HG02610 (cell line): ENCODE results near the gene AGFG1.
A peak's percentile ranks its signal among the peaks of the same experiment; 100 is the strongest.
"Not testable (repeated sequence)": the region's sequence is repeated elsewhere in the genome, so short reads cannot be mapped to it uniquely, and the experiment has no call there.

Experiments used
- ATAC-seq: cut with Tn5 transposase; IDR thresholded peaks from one replicate; pipeline ENCODE4 v1.9.1; 2021; ENCODE audit warnings: mild to moderate bottlenecking, moderate library complexity; ENCODE audit not compliant: unreplicated experiment

Gene AGFG1

GRCh38 chr2:227598835-227599503 is 127.0 kb downstream of the AGFG1 start, which contains the start of gene SCYGR2:
Gene SCYGR2 (plus strand): TSS chr2:227598893. CDS start chr2:227598893, 0 bp downstream.
- ATAC-seq, result not testable (repeated sequence)

DNA sequence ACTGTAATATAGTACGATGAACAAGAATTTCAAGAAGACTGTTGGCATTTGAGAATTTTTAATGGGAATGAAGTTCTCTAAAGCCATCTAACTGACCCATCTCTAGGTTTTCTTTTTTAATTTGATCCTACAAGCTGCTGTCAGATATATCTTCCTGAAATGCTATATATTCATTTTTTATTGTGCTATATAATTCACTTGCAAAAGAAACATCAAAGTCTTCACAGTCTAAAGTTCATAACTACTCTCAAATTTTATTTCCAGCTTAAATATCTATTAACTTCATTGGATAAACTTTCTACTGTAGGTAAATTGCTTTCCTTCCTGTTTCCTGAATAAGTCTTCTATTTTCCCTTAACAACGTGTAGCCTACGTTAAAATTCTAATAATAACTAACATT is 130.4 kb downstream of the AGFG1 start:
- ATAC-seq, result no peak

GRCh38 chr2:227606476-227606875 is 134.5 kb downstream of the AGFG1 start:
- ATAC-seq, result no peak

DNA sequence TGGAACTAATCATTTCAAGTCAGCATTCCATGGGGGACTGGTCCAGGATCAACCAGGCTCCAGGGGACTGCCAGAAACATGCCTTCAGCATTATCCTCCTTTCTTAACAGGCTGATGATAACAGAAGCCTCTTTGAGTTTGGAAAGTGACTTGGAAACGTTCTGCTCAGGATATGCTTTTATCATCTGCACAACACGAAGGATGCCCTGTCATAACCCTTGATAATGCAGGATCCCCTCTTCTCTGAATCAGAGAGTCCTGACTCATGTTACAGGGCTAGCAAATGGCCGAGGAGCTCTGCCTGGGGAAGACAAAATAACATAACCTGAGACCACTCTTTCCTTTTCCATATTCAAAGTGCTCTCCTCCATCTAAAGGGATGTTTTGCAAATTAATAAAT is 136.0 kb downstream of the AGFG1 start:
- no peak for ATAC-seq

DNA sequence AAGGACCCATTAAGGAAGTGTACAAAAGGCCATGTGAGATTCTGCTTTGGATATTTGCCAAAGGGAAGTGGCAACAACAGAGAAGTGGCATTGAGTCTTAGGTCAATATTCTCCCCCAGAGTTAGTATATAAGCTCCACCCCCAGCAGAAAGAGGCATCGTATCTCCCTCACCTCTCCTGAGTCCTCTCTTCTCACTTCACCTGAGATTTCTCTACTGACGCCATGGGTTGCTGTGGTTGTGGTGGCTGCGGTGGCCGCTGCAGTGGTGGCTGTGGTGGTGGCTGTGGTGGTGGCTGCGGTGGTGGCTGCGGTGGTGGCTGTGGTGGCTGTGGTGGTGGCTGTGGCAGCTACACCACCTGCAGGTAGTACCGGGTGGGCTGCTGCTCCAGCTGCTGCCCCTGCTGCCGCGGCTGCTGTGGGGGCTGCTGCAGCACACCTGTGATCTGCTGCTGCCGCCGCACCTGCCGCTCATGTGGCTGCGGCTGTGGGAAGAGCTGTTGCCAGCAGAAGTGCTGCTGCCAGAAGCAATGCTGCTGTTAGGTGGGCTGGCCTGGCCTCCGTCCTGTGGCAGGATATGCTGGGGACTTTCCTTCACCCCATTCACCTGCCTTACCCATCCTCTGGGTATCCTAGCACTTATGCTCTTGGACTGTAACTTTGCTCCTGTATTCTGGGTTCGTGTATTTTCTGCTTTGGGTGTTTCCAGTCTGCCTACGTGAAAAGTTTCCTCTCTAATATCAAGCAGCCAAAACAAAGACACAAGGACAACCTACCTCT is 136.8 kb downstream of the AGFG1 start:
- ATAC-seq, result peak; percentile 41

DNA sequence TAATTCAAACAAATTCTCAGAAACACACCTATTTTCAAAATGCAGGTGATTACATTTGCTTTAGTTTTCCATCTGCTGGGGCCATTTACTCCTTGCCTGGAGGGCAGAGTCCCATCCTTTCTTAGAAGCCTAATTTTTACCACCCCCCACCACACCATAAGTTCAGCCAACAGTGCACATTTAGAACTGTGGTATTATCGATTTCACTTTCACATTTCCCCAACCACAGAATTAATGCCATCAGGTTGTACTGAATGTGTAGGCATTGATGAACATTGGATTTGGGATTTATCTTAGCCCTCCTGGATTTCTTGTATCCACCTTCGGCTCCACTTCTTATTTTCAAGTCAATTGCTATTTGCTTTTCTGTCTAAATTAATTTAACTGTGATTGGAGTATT is 138.2 kb downstream of the AGFG1 start:
- ATAC-seq, result no peak
